PC-9 (cell line): ENCODE measurements around the gene PPP1R11. TPM values are rescaled to one million over a fixed set of nuclear protein-coding genes. Genes with fewer than 3 reads are reported as not detected.

Experiments
- BruUV-seq: library from RNA; stranded (reverse); fragments of 400-500 nt; replicated peaks from 2 replicates; lab custom pipeline; 2021; lab: Mats Ljungman, UMichigan
- CTCF ChIA-PET: fragments of 300-600 bp; sonication (Branson Sonifier 250); formaldehyde crosslinking; loops from one replicate; lab custom pipeline; 2022; ENCODE audit warnings: antibody characterized with exemption; lab: Charles Lee
- POLR2A ChIA-PET: fragments of 300-600 bp; sonication (Branson Sonifier 250); formaldehyde crosslinking; loops from one replicate; lab custom pipeline; 2022; ENCODE audit warnings: antibody characterized with exemption; ENCODE audit not compliant: unreplicated experiment; lab: Charles Lee
- DNase-seq, 2 experiments: peaks; one replicate each; pipeline versions ENCODE4 v3.0.0 to v3.0.0-alpha.2; 2015 to 2022; ENCODE audit warnings: mixed read lengths in 1 of 2
- H2AFZ ChIP-seq: fragments of 200-600 bp; sonication (generic); 2 replicates; pipeline ENCODE4 v1.8.1; 2017; ENCODE audit warnings: antibody characterized with exemption
- H3F3A ChIP-seq: fragments of 200-600 bp; sonication (generic); 2 replicates; pipeline ENCODE4 v1.8.1; 2017; ENCODE audit warnings: antibody characterized with exemption, mild to moderate bottlenecking, low read depth; ENCODE audit not compliant: insufficient read depth
- H3K27ac ChIP-seq: fragments of 200-600 bp; sonication (generic); 2 replicates; pipeline ENCODE4 v1.6.1; 2016; ENCODE audit warnings: mixed run types
- H3K27me3 ChIP-seq: fragments of 200-600 bp; sonication (generic); 2 replicates; pipeline ENCODE4 v1.6.1; 2016; ENCODE audit warnings: low read depth, mixed run types; ENCODE audit not compliant: insufficient read depth
- H3K36me3 ChIP-seq: fragments of 200-600 bp; sonication (generic); 2 replicates; pipeline ENCODE4 v1.6.1; 2016; ENCODE audit warnings: low read depth, mixed run types
- H3K4me1 ChIP-seq: fragments of 200-600 bp; sonication (generic); replicated peaks from 2 replicates; pipeline ENCODE4 v1.6.1; 2016; ENCODE audit warnings: mixed run types; ENCODE audit not compliant: insufficient read depth
- H3K4me2 ChIP-seq: fragments of 200-600 bp; sonication (generic); 2 replicates; pipeline ENCODE4 v1.6.1; 2017; ENCODE audit warnings: mixed run types
- H3K4me3 ChIP-seq: fragments of 200-600 bp; sonication (generic); 2 replicates; pipeline ENCODE4 v1.6.1; 2016; ENCODE audit warnings: mixed run types
- H3K79me2 ChIP-seq: fragments of 200-600 bp; sonication (generic); 2 replicates; pipeline ENCODE4 v1.6.1; 2017; ENCODE audit warnings: low read depth, mixed run types
- H3K9me2 ChIP-seq: fragments of 200-600 bp; sonication (generic); 2 replicates; pipeline ENCODE4 v1.8.1; 2017; ENCODE audit warnings: mild to moderate bottlenecking; ENCODE audit not compliant: insufficient read depth
- H3K9me3 ChIP-seq: fragments of 200-600 bp; sonication (generic); 2 replicates; pipeline ENCODE4 v1.8.1; 2016; ENCODE audit warnings: low read depth; ENCODE audit not compliant: insufficient read depth
- H4K20me1 ChIP-seq: fragments of 200-600 bp; sonication (generic); 2 replicates; pipeline ENCODE4 v1.8.1; 2017; ENCODE audit not compliant: insufficient read depth
- EZH2 ChIP-seq: fragments of 200-600 bp; sonication (generic); IDR thresholded peaks from 2 replicates; pipeline ENCODE4 v1.8.0; 2017; ENCODE audit warnings: antibody characterized with exemption, low read depth
- intact Hi-C: fragments of 100-400 bp; cut with micrococcal nuclease; formaldehyde crosslinking; loops from one replicate; pipeline ENCODE4 v1.10.0; 2022; ENCODE audit not compliant: unreplicated experiment
- total RNA-seq: library from RNA; stranded (reverse); gene quantifications from 2 replicates; pipeline ENCODE4 v1.2.3, GENCODE V29; 2021
- TF ChIP-seq, protein P1 (sequence below): fragments of 200-600 bp; sonication (generic); conservative IDR thresholded peaks from 2 replicates; pipeline ENCODE4 v1.6.1; 2017; ENCODE audit warnings: mixed run types, antibody characterized with exemption, mild to moderate bottlenecking, moderate library complexity

The PPP1R11 gene
- total RNA-seq, 1 experiment from 2014 or later: 48.3 TPM

DNA sequence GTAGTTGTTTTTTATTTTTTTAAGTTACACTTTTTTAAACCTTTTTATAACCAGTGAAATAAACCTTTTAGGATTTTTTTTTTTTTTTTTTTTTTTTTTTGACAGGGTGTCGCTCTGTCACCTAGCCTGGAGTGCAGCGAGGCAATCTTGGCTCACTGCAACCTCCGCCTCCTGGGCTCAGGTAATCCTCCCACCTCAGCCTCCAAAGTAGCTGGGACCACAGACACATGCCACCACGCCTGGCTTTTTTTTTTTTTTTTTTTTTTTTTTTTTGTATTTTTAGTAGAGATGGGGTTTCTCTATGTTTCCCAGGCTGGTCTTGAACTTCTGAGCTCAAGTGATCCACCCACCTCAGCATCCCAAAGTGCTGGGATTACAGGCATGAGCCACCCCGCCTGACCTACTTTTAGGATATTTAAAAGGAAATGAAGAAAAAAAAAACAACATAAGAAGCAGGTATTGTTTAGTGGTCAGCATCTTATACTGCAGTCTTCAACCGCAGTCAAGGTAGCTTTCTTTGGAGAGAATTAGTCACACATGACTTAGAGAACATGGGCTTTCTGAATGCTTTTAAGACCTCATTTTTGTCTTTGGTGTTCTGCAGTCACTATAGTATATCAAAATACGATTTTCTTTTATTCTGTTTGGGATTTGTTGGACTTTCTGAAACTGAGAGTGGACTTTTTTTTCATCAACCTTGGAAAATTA is 4.4 kb upstream of the PPP1R11 start:
- Histone ChIP-seq H2AFZ (no peak overlapping the region), H3K4me2 (peak overlapping the region; percentile 79), H3K79me2 (peaks cover 38% of the 10 kb centered on the region), H3K9me3 (no peaks in the 10 kb centered on the region), H3K4me3 (peak overlapping the region; percentile 95; the same call in 1 of the 2 replicates), H3K4me1 (peaks cover 26% of the 10 kb centered on the region), H4K20me1 (no peaks in the 10 kb centered on the region), H3K9me2 (no peaks in the 10 kb centered on the region), H3K27ac (no peak overlapping the region), H3K36me3 (no peaks in the 10 kb centered on the region), H3F3A (peaks cover 8% of the 10 kb centered on the region), H3K27me3 (no peaks in the 10 kb centered on the region)
- ChIA-PET POLR2A (interaction anchor here (0.7 kb wide), 1 partner anchor 141 kb away, joined by 10 read pairs; no protein-coding TSS in a partner anchor), CTCF (interaction anchor here (0.7 kb wide), 2 partner anchors 33 to 409 kb away, joined by 3 read pairs; no protein-coding TSS in a partner anchor)
- no peak for DNase-seq
- intact Hi-C loops: loop anchor here (5.0 kb wide), 1 partner anchor 265 kb away; the partner anchor contains the start of gene TRIM39
- no peak for TF ChIP-seq EZH2
- TF ChIP-seq, protein P1, sequence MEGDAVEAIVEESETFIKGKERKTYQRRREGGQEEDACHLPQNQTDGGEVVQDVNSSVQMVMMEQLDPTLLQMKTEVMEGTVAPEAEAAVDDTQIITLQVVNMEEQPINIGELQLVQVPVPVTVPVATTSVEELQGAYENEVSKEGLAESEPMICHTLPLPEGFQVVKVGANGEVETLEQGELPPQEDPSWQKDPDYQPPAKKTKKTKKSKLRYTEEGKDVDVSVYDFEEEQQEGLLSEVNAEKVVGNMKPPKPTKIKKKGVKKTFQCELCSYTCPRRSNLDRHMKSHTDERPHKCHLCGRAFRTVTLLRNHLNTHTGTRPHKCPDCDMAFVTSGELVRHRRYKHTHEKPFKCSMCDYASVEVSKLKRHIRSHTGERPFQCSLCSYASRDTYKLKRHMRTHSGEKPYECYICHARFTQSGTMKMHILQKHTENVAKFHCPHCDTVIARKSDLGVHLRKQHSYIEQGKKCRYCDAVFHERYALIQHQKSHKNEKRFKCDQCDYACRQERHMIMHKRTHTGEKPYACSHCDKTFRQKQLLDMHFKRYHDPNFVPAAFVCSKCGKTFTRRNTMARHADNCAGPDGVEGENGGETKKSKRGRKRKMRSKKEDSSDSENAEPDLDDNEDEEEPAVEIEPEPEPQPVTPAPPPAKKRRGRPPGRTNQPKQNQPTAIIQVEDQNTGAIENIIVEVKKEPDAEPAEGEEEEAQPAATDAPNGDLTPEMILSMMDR: no peak
- no TSS peak for BruUV-seq

DNA sequence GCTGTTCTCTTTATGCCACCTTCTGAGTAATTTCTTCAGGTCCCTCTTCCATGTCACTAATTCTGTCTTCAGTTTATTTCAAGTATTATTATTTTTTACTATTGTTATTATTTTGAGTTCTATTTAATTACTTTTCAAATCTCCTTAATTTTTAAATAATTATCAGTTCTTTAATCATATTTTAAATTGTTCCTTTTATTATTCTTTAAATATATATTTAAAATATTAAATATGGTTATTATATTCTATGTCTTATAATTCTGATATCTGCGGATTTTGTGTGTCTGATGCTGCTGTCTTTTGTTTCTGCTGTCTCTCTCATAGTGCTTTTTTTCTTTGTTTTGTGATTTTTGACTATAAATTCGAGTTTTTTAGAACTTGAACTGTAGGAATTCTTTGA is 3.7 kb upstream of the PPP1R11 start:
- no peak overlapping the region for H2AFZ ChIP-seq

DNA sequence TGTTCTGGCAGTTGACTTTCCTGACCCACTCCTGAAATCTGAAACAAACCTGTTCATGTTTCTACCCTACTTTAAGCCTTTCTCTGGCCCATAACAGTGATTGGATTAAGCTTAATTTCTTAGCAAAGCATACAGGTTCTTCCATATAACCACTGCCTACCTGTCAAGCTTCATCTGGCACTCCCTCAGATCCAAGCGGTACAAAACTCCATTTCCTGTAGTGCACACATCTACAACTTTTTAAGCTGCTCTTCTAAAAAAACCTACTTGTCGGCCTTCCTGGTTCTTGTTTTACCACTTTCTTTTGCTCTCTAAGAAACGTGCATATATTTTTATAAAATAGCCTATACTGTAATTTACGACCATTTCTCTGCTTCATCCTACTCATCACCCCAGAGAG is 916 bp upstream of the PPP1R11 start:
- Histone ChIP-seq H3K27ac (peak overlapping the region; percentile 38; the same call in 1 of the 2 replicates), H3K27me3 (no peaks in the 10 kb centered on the region), H2AFZ (peak overlapping the region; percentile 88), H3K9me2 (no peaks in the 10 kb centered on the region), H3K4me3 (peak overlapping the region; percentile 81), H3K4me2 (peak overlapping the region; percentile 95), H3K36me3 (no peaks in the 10 kb centered on the region), H4K20me1 (no peaks in the 10 kb centered on the region), H3K4me1 (peaks cover 25% of the 10 kb centered on the region), H3F3A (peaks cover 14% of the 10 kb centered on the region), H3K79me2 (peaks cover 29% of the 10 kb centered on the region), H3K9me3 (no peaks in the 10 kb centered on the region)
- BruUV-seq: no TSS peak
- TF ChIP-seq, protein P1: no peak
- TF ChIP-seq EZH2: no peak
- no peak for DNase-seq
- ChIA-PET CTCF (interaction anchor here (0.6 to 1.3 kb wide), 2 partner anchors 37 to 63 kb away, joined by 3 to 7 read pairs; no protein-coding TSS in a partner anchor), POLR2A (interaction anchor here (0.5 to 0.8 kb wide), 5 partner anchors 11 to 1409 kb away, joined by 3 to 7 read pairs (median 5); no protein-coding TSS in a partner anchor)
- intact Hi-C loops: loop anchor here (2.0 to 5.0 kb wide), 2 partner anchors 65 to 99 kb away; no protein-coding TSS in a partner anchor

More for the DNA sequence above, 3.7 kb upstream of the PPP1R11 start:
- H3K79me2 ChIP-seq: peaks cover 45% of the 10 kb centered on the region
- H4K20me1 ChIP-seq: no peaks in the 10 kb centered on the region
- H3K9me3 ChIP-seq: no peaks in the 10 kb centered on the region
- no TSS peak for BruUV-seq
- no peaks in the 10 kb centered on the region for H3K36me3 ChIP-seq
- H3K9me2 ChIP-seq: no peaks in the 10 kb centered on the region
- no peaks in the 10 kb centered on the region for H3K27me3 ChIP-seq
- DNase-seq: no peak
- intact Hi-C loops: loop anchor here (5.0 kb wide), 1 partner anchor 264 kb away; the partner anchor contains the start of gene TRIM39
- no peak overlapping the region for H3K4me2 ChIP-seq
- TF ChIP-seq, protein P1: no peak
- TF ChIP-seq EZH2: no peak
- no peak overlapping the region for H3K27ac ChIP-seq
- no peak overlapping the region for H3K4me3 ChIP-seq
- H3F3A ChIP-seq: peaks cover 8% of the 10 kb centered on the region
- POLR2A ChIA-PET: no interaction called here
- CTCF ChIA-PET: interaction anchor here (0.7 kb wide), 1 partner anchor 32 kb away, joined by 3 read pairs; no protein-coding TSS in a partner anchor
- peaks cover 33% of the 10 kb centered on the region for H3K4me1 ChIP-seq
